CD14-positive monocyte (primary cell): Measurements from ENCODE around the gene TKTL1. TPM values are rescaled to one million over a fixed set of nuclear protein-coding genes. Genes with fewer than 3 reads are reported as not detected.

Experiments
- DNase-seq, 3 donors: peaks; one replicate each; pipeline ENCODE4 v3.0.0-alpha.2; 2011 to 2022
- H2AFZ ChIP-seq: 2 replicates; pipeline ENCODE4 v1.6.0; 2012; ENCODE audit warnings: mild to moderate bottlenecking, low read depth, low read length, inconsistent platforms; ENCODE audit not compliant: insufficient read depth, poor library complexity, severe bottlenecking
- H3K27ac ChIP-seq, 2 donors: 1 replicate in 1 of 2; 2 replicates in 1 of 2; pipeline ENCODE4 v1.5.1; 2012 to 2013; ENCODE audit warnings: low read length in 2 of 2, control low read depth in 1 of 2, inconsistent platforms in 1 of 2, low read depth in 1 of 2, mild to moderate bottlenecking in 1 of 2
- H3K27me3 ChIP-seq, 2 donors: one replicate each; pipeline versions ENCODE4 v1.6.0 to v1.6.1; 2011 to 2013; ENCODE audit warnings: low read length in 2 of 2; ENCODE audit not compliant: control insufficient read depth in 2 of 2, insufficient read depth in 2 of 2
- H3K36me3 ChIP-seq, 2 donors: replicated peaks in 1 of 2; 1 replicate in 1 of 2; 2 replicates in 1 of 2; pipeline versions ENCODE4 v1.5.1 to v1.6.1; 2012 to 2013; ENCODE audit warnings: low read length in 2 of 2, control low read depth in 1 of 2, inconsistent platforms in 1 of 2, mild to moderate bottlenecking in 1 of 2; ENCODE audit not compliant: insufficient read depth in 2 of 2, control insufficient read depth in 1 of 2
- H3K4me1 ChIP-seq, 2 donors: 1 replicate in 1 of 2; 2 replicates in 1 of 2; pipeline versions ENCODE4 v1.5.1 to v1.6.1; 2012 to 2013; ENCODE audit warnings: low read length in 2 of 2, control low read depth in 1 of 2, inconsistent platforms in 1 of 2, mild to moderate bottlenecking in 1 of 2, moderate library complexity in 1 of 2; ENCODE audit not compliant: insufficient read depth in 2 of 2, control insufficient read depth in 1 of 2
- H3K4me2 ChIP-seq: replicated peaks from 2 replicates; pipeline ENCODE3; 2012; ENCODE audit warnings: low read length, moderate library complexity, mild to moderate bottlenecking; ENCODE audit not compliant: poor library complexity, severe bottlenecking; ENCODE audit errors: extremely low read depth
- H3K4me3 ChIP-seq, 3 experiments: fragments of 200-600 bp in 1 of 3; sonication (generic) in 1 of 3; replicated peaks in 1 of 3; 1 replicate in 2 of 3; 2 replicates in 1 of 3; pipeline ENCODE4 v1.5.1; 2011 to 2013; ENCODE audit warnings: low read length in 3 of 3, mild to moderate bottlenecking in 3 of 3, control low read depth in 2 of 3, low read depth in 2 of 3, inconsistent platforms in 1 of 3, moderate library complexity in 1 of 3
- H3K79me2 ChIP-seq: 2 replicates; pipeline ENCODE4 v1.6.0; 2012; ENCODE audit warnings: mild to moderate bottlenecking, control low read depth, inconsistent platforms, low read length, moderate library complexity; ENCODE audit not compliant: insufficient read depth
- H3K9ac ChIP-seq: 2 replicates; pipeline ENCODE4 v1.6.0; 2017; ENCODE audit warnings: low read length, mild to moderate bottlenecking; ENCODE audit not compliant: insufficient read depth, poor library complexity, severe bottlenecking
- H3K9me3 ChIP-seq, 2 donors: replicated peaks in 1 of 2; 1 replicate in 1 of 2; 2 replicates in 1 of 2; pipeline versions ENCODE4 v1.5.1 to v1.6.1; 2012 to 2013; ENCODE audit warnings: low read length in 2 of 2, control low read depth in 1 of 2; ENCODE audit not compliant: control insufficient read depth in 1 of 2, insufficient read depth in 1 of 2
- H4K20me1 ChIP-seq: 2 replicates; pipeline ENCODE4 v1.6.0; 2012; ENCODE audit warnings: mild to moderate bottlenecking, low read length, control low read depth, moderate library complexity; ENCODE audit not compliant: insufficient read depth
- H3K27ac Mint-ChIP-seq, 7 donors: one replicate each; pipeline ENCODE4 v1.8.0; 2020; ENCODE audit warnings: mild to moderate bottlenecking in 7 of 7, mixed read lengths in 7 of 7, moderate library complexity in 6 of 7, inconsistent platforms in 2 of 7
- H3K27me3 Mint-ChIP-seq, 3 donors: one replicate each; pipeline ENCODE4 v1.8.0; 2021 to 2022; ENCODE audit warnings: low read depth in 3 of 3, mild to moderate bottlenecking in 3 of 3, mixed read lengths in 3 of 3, moderate library complexity in 3 of 3, inconsistent platforms in 1 of 3
- H3K36me3 Mint-ChIP-seq, 2 donors: one replicate each; pipeline ENCODE4 v1.8.0; 2020; ENCODE audit warnings: mixed read lengths in 2 of 2, inconsistent platforms in 1 of 2, mild to moderate bottlenecking in 1 of 2
- H3K4me1 Mint-ChIP-seq: one replicate; pipeline ENCODE4 v1.8.0; 2020; ENCODE audit warnings: mild to moderate bottlenecking, mixed read lengths
- H3K4me3 Mint-ChIP-seq, 2 donors: one replicate each; pipeline ENCODE4 v1.8.0; 2020; ENCODE audit warnings: mild to moderate bottlenecking in 2 of 2, mixed read lengths in 2 of 2, moderate library complexity in 1 of 2
- H3K9me3 Mint-ChIP-seq, 7 donors: one replicate each; pipeline ENCODE4 v1.8.0; 2020 to 2022; ENCODE audit warnings: mixed read lengths in 7 of 7, mild to moderate bottlenecking in 6 of 7, moderate library complexity in 6 of 7, inconsistent platforms in 2 of 7
- WGBS: methylation state at CpG from one replicate; pipeline ENCODE4 v1.1.5; 2013; ENCODE audit warnings: missing lambda C conversion rate; ENCODE audit not compliant: insufficient coverage; 5-methylcytosine and 5-hydroxymethylcytosine counted together
- intact Hi-C, 2 donors: fragments of 100-400 bp; cut with micrococcal nuclease; formaldehyde crosslinking; loops; one replicate each; pipeline versions ENCODE4 v1.15.0 to v1.15.1; 2023
- polyA plus RNA-seq, 3 donors: library from polyadenylated mRNA; depleted of rRNA in 1 of 3; unstranded in 2 of 3; stranded (reverse) in 1 of 3; fragments of 300-500 nt in 2 of 3; fragments of >200 nt in 1 of 3; fragmentation: Illumina TruSeq in 2 of 3; gene quantifications; 1 replicate in 2 of 3; 2 replicates in 1 of 3; pipeline ENCODE4 v1.2.3, GENCODE V29; 2012 to 2021
- TF ChIP-seq, protein P1 (sequence below): fragments of 200-600 bp; IDR thresholded peaks from one replicate; pipeline ENCODE4 v1.8.0; 2022; ENCODE audit warnings: antibody characterized with exemption, mild to moderate bottlenecking

TKTL1 gene
- polyA plus RNA-seq, 3 donors, result 0.20 to 1.3 (median 0.60) TPM

DNA sequence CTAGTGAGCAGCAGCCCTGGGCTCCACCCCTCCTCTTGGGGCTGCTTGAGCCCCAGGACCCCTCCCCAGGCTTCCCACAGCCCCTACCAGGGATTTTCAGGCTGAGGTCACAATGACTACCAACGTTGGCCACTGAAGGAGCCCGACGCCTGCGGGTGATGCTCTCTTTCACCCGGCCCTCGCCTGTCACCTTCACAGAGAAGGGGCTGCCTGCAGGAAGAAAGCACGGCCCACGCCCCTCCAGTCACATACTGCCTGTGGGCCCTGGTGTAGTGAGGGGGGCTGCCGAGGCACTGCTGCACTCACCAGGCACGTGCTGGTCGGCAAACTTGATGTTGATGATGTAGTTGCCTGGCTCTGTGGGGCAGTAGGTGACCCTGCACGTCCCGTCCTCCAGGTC, 56.9 kb downstream of the TKTL1 start:
- intact Hi-C loops, result no loop called here
- Histone ChIP-seq H3K27ac (peak overlapping the region; percentile 4 to 8), H3K79me2 (peaks cover 26% of the 10 kb centered on the region), H3K4me1 (peaks cover 25 to 46% of the 10 kb centered on the region in 2 donors), H3K9me3 (no peaks in the 10 kb centered on the region), H2AFZ (no peak overlapping the region), H3K4me3 (no peak overlapping the region), H3K36me3 (peaks cover 92% of the 10 kb centered on the region in 2 donors), H3K27me3 (no peaks in the 10 kb centered on the region), H3K9ac (no peak overlapping the region), H3K4me2 (no peak overlapping the region), H4K20me1 (peaks cover 95% of the 10 kb centered on the region)
- 85% methylated on average over 4 of the region's 13 CpGs for WGBS
- TF ChIP-seq, protein P1, sequence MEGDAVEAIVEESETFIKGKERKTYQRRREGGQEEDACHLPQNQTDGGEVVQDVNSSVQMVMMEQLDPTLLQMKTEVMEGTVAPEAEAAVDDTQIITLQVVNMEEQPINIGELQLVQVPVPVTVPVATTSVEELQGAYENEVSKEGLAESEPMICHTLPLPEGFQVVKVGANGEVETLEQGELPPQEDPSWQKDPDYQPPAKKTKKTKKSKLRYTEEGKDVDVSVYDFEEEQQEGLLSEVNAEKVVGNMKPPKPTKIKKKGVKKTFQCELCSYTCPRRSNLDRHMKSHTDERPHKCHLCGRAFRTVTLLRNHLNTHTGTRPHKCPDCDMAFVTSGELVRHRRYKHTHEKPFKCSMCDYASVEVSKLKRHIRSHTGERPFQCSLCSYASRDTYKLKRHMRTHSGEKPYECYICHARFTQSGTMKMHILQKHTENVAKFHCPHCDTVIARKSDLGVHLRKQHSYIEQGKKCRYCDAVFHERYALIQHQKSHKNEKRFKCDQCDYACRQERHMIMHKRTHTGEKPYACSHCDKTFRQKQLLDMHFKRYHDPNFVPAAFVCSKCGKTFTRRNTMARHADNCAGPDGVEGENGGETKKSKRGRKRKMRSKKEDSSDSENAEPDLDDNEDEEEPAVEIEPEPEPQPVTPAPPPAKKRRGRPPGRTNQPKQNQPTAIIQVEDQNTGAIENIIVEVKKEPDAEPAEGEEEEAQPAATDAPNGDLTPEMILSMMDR, result no peak
- Mint-ChIP-seq H3K4me3 (no peak overlapping the region), H3K36me3 (peaks cover 49 to 80% of the 10 kb centered on the region in 2 donors), H3K27me3 (peaks cover 0 to 2% (median 0%) of the 10 kb centered on the region in 3 donors), H3K27ac (peak overlapping the region in 1 of 7 donors; percentile 25), H3K9me3 (no peaks in the 10 kb centered on the region), H3K4me1 (peaks cover 16% of the 10 kb centered on the region)
- no peak for DNase-seq

DNA sequence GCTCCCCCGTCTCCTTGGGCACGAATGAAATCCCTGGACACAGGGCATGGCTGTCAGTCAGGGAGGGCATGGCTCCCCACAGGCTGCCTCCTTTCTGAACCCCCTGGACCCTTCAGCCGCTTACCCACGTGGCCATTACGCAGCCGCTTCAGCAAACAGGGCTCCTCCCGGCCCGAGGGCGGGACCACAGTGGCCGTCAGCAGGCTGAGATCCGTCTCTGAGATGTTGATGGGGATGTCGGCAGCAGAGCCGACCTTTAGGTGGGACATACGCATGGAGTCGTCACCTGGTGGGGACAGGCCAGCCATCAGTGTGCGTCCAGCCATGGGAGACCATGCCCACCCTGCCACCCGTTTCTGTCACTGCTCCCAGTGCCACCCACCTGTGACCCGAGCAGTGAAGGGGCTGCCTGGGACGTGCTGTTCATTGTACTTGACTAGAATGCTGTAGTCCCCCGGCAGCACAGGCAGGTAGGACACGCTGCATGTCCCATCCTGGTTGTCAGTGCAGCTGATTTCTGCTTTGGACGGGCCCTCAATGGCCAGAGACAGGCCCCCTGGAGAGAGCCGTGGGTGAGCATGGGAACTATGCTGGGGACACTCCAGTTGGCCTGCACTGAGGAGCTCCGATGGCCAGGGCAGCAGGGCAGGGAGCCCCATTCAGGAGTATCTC, 57.7 kb downstream of the TKTL1 start:
- Histone ChIP-seq H3K36me3 (peaks cover 98 to 100% of the 10 kb centered on the region in 2 donors), H3K4me2 (no peak overlapping the region), H3K9me3 (no peaks in the 10 kb centered on the region), H2AFZ (no peak overlapping the region), H3K27ac (no peak overlapping the region), H3K27me3 (no peaks in the 10 kb centered on the region), H3K79me2 (peaks cover 35% of the 10 kb centered on the region), H3K4me1 (peaks cover 18 to 37% of the 10 kb centered on the region in 2 donors), H3K4me3 (no peak overlapping the region), H4K20me1 (peaks cover 100% of the 10 kb centered on the region), H3K9ac (no peak overlapping the region)
- Mint-ChIP-seq H3K27me3 (peaks cover 0 to 2% (median 0%) of the 10 kb centered on the region in 3 donors), H3K36me3 (peaks cover 51 to 86% of the 10 kb centered on the region in 2 donors), H3K9me3 (no peaks in the 10 kb centered on the region), H3K27ac (peak overlapping the region in 3 of 7 donors; percentile 26 to 70 (median 56)), H3K4me1 (peaks cover 12% of the 10 kb centered on the region), H3K4me3 (no peak overlapping the region)
- intact Hi-C loops, result no loop called here
- WGBS, result 94% methylated on average over 16 of the region's 24 CpGs
- no peak for DNase-seq
- TF ChIP-seq, protein P1, result no peak
